RWPE1 (cell line): ENCODE data around the gene EEF1AKMT2.

Experiments used
- CTCF ChIA-PET: fragments of 350-600 bp; sonication (Branson Sonifier 250); formaldehyde crosslinking; extraction: SDS; loops from one replicate; lab custom pipeline; 2021; lab: Yijun Ruan, JAX
- POLR2A ChIA-PET: fragments of 400-600 bp; formaldehyde crosslinking; extraction: SDS; loops from one replicate; lab custom pipeline; 2020; ENCODE audit warnings: antibody characterized with exemption; ENCODE audit not compliant: low non-redundant PET; lab: Yijun Ruan, JAX
- DNase-seq: peaks from one replicate; pipeline ENCODE4 v3.0.0; 2012; ENCODE audit warnings: low spot score
- H3K27ac ChIP-seq: fragments of 450-650 bp; 2 replicates; pipeline ENCODE4 v1.5.1; 2017
- TF ChIP-seq, protein P1 (sequence below): fragments of 450-650 bp; conservative IDR thresholded peaks from 2 replicates; pipeline ENCODE4 v1.5.1; 2017; ENCODE audit warnings: low read depth, mild to moderate bottlenecking

EEF1AKMT2 gene

GRCh38 chr10:124731551-124731950 is 60.1 kb downstream of the EEF1AKMT2 start:
- no peak for DNase-seq
- H3K27ac ChIP-seq, result peak overlapping the region; percentile 29
- CTCF ChIA-PET, result no interaction called here
- TF ChIP-seq, protein P1, sequence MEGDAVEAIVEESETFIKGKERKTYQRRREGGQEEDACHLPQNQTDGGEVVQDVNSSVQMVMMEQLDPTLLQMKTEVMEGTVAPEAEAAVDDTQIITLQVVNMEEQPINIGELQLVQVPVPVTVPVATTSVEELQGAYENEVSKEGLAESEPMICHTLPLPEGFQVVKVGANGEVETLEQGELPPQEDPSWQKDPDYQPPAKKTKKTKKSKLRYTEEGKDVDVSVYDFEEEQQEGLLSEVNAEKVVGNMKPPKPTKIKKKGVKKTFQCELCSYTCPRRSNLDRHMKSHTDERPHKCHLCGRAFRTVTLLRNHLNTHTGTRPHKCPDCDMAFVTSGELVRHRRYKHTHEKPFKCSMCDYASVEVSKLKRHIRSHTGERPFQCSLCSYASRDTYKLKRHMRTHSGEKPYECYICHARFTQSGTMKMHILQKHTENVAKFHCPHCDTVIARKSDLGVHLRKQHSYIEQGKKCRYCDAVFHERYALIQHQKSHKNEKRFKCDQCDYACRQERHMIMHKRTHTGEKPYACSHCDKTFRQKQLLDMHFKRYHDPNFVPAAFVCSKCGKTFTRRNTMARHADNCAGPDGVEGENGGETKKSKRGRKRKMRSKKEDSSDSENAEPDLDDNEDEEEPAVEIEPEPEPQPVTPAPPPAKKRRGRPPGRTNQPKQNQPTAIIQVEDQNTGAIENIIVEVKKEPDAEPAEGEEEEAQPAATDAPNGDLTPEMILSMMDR, result no peak
- POLR2A ChIA-PET, result no interaction called here

DNA sequence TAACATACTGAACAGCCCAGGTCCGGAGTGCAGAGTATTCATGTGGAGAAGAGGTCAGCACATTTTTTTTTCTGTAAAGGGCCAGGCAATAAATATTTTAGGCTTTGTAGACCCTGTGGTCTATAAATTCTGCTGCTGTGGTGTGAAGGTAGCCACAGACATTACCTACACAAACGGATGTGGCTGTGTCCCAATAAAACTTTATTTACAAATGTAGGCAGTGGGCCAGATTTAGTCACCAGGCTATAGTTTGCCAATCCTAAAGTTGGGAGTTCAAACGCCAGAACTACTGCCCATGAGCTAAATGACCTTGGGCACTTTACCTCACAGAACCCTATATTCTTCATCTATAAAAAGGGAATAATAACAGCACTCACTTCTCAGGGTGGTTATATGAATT is 60.9 kb downstream of the EEF1AKMT2 start:
- TF ChIP-seq, protein P1, result no peak
- no peak for DNase-seq
- H3K27ac ChIP-seq, result no peak overlapping the region
- CTCF ChIA-PET, result interaction anchor here (1.4 kb wide), 1 partner anchor 200 kb away, joined by 4 read pairs; no protein-coding TSS in a partner anchor
- POLR2A ChIA-PET, result no interaction called here

GRCh38 chr10:124728830-124729661 is 62.6 kb downstream of the EEF1AKMT2 start:
- CTCF ChIA-PET, result interaction anchor here (0.9 to 1.5 kb wide), 3 partner anchors 10 to 199 kb away, joined by 3 to 4 read pairs (median 3); no protein-coding TSS in a partner anchor
- POLR2A ChIA-PET, result no interaction called here
- H3K27ac ChIP-seq, result no peak overlapping the region; the same call in 1 of the 2 replicates
- DNase-seq, result no peak
- TF ChIP-seq, protein P1, result no peak

DNA sequence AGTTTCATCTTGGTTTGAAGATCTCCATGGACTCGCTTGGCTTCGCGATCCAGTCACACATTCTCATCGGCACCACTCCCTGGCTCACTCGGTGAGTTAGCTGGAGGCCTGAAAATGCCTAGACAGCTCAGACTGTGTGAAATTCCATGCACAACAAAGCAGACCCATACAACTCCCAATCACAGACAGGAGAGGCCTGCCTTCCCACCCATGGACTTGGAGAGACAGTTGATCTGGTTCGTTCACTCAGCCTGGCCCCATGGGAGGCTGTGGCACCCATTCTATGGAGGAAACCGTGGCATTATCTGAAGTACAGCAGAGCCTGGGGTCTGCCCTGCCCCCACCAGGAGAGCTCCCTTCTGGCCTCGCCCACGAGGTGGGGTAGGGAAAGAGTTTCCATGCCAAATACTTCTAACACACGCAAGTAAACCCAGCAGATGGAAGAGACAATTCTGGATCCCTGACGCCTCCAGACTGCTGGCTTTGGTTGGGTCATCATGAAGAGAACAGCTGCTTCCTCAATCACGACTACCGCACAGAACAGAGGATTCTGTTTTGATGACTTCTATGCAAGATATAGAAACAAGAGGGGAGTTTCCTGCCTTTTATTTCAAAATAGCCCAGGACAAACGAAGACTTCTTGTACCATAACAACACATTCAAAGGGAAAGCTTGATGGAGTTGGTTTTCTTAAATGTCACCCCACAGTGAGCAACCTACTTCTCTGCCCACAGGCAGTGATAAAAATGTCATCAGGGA is 63.4 kb downstream of the EEF1AKMT2 start:
- DNase-seq, result no peak
- ChIA-PET CTCF (interaction anchor here (1.5 kb wide), 1 partner anchor 9 kb away, joined by 3 read pairs; no protein-coding TSS in a partner anchor), POLR2A (no interaction called here)
- TF ChIP-seq, protein P1, result no peak
- H3K27ac ChIP-seq, result peak overlapping the region; percentile 15; the same call in 1 of the 2 replicates

- TF ChIP-seq, protein P1, result no peak
- ChIA-PET CTCF (interaction anchor here (1.5 kb wide), 1 partner anchor 8 kb away, joined by 3 read pairs; no protein-coding TSS in a partner anchor), POLR2A (no interaction called here)
- no peak for DNase-seq
- peak overlapping the region; percentile 15; the same call in 1 of the 2 replicates for H3K27ac ChIP-seq
Measured at GRCh38 chr10:124727361-124727960, 64.2 kb downstream of the EEF1AKMT2 start.

- ChIA-PET CTCF (interaction anchor here (0.6 kb wide), 1 partner anchor 14 kb away, joined by 3 read pairs; no protein-coding TSS in a partner anchor), POLR2A (no interaction called here)
- DNase-seq, result no peak
- no peak overlapping the region for H3K27ac ChIP-seq
- TF ChIP-seq, protein P1, result no peak
Measured at GRCh38 chr10:124725791-124726190, 65.9 kb downstream of the EEF1AKMT2 start.
